ENCODE measurements around the gene LAMA3.

LAMA3 gene

GRCh38 chr18:23703057-23703986, 14.1 kb downstream of the LAMA3 start:
- in situ Hi-C loops (cut with MboI; ENCODE audit: low sequenced_read_pairs, unreplicated experiment), result no loop called here
- DNase-seq (ENCODE audit: low spot score), result peak; percentile 41
- no peak for TF ChIP-seq CTCF (IDR thresholded peaks at IDR 0.05; ENCODE audit: borderline replicate concordance, control extremely low read depth, extremely low read depth, insufficient read depth, missing control alignments)

- in situ Hi-C loops (cut with MboI; ENCODE audit: low sequenced_read_pairs, unreplicated experiment), result no loop called here
- no peak for DNase-seq (ENCODE audit: low spot score)
- no peak for TF ChIP-seq CTCF (IDR thresholded peaks at IDR 0.05; ENCODE audit: borderline replicate concordance, control extremely low read depth, extremely low read depth, insufficient read depth, missing control alignments)
Observed at GRCh38 chr18:23703987-23704384, 14.7 kb downstream of the LAMA3 start.

GRCh38 chr18:23704806-23705205, 15.6 kb downstream of the LAMA3 start:
- in situ Hi-C loops (cut with MboI; ENCODE audit: low sequenced_read_pairs, unreplicated experiment), result no loop called here
- DNase-seq (ENCODE audit: low spot score), result no peak
- no peak for TF ChIP-seq CTCF (IDR thresholded peaks at IDR 0.05; ENCODE audit: borderline replicate concordance, control extremely low read depth, extremely low read depth, insufficient read depth, missing control alignments)

GRCh38 chr18:23706971-23707640, 17.9 kb downstream of the LAMA3 start:
- no peak for TF ChIP-seq CTCF (IDR thresholded peaks at IDR 0.05; ENCODE audit: borderline replicate concordance, control extremely low read depth, extremely low read depth, insufficient read depth, missing control alignments)
- in situ Hi-C loops (cut with MboI; ENCODE audit: low sequenced_read_pairs, unreplicated experiment), result no loop called here
- no peak for DNase-seq (ENCODE audit: low spot score)

- TF ChIP-seq CTCF (IDR thresholded peaks at IDR 0.05; ENCODE audit: borderline replicate concordance, control extremely low read depth, extremely low read depth, insufficient read depth, missing control alignments), result no peak
- no peak for DNase-seq (ENCODE audit: low spot score)
- in situ Hi-C loops (cut with MboI; ENCODE audit: low sequenced_read_pairs, unreplicated experiment), result no loop called here
Observed at GRCh38 chr18:23710068-23710527, 20.8 kb downstream of the LAMA3 start.

GRCh38 chr18:23710946-23711345, 21.7 kb downstream of the LAMA3 start:
- DNase-seq (ENCODE audit: low spot score), result no peak
- TF ChIP-seq CTCF (IDR thresholded peaks at IDR 0.05; ENCODE audit: borderline replicate concordance, control extremely low read depth, extremely low read depth, insufficient read depth, missing control alignments), result no peak
- in situ Hi-C loops (cut with MboI; ENCODE audit: low sequenced_read_pairs, unreplicated experiment), result no loop called here
